Rectal smooth muscle tissue (tissue), 1 donor: ENCODE results near the gene ANKRD55.

Experiments used
- H3K27ac ChIP-seq: one replicate; pipeline ENCODE4 v1.7.0; 2013; ENCODE audit warnings: low read depth, low read length, inconsistent platforms
- H3K27me3 ChIP-seq: one replicate; pipeline ENCODE4 v1.7.0; 2013; ENCODE audit warnings: low read length; ENCODE audit not compliant: control insufficient read depth, insufficient read depth
- H3K36me3 ChIP-seq: one replicate; pipeline ENCODE4 v1.7.0; 2013; ENCODE audit warnings: low read length; ENCODE audit not compliant: control insufficient read depth, insufficient read depth
- H3K4me1 ChIP-seq: one replicate; pipeline ENCODE4 v1.7.0; 2013; ENCODE audit warnings: low read length; ENCODE audit not compliant: control insufficient read depth, insufficient read depth
- H3K4me3 ChIP-seq: one replicate; pipeline ENCODE4 v1.7.0; 2013; ENCODE audit warnings: low read length
- H3K9ac ChIP-seq: one replicate; pipeline ENCODE4 v1.7.0; 2013; ENCODE audit warnings: low read length

Gene ANKRD55

GRCh38 chr5:56099346-56099745 lies 133.8 kb downstream of the ANKRD55 start:
- Histone ChIP-seq H3K9ac (no peak overlapping the region), H3K36me3 (no peaks in the 10 kb centered on the region), H3K27ac (no peak overlapping the region), H3K27me3 (no peaks in the 10 kb centered on the region), H3K4me3 (no peak overlapping the region), H3K4me1 (no peaks in the 10 kb centered on the region)

DNA sequence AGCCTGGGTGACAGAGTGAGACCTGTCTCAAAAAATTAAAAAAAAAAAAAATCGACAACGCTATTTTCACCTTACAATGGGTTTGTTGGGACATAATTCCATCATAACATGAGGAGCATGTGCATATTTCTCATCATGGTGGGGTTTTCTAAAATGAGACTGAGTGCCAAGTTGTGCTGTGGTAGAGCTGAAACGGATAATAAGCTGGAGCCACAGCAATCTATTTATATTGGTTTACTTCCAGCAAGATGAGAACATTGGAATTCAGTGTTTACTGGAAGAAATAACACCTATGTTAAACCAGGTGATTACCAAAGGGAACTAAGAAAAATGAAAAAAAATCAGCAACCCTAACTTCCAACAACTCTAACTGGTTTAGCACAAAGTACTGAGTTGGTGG lies 136.1 kb downstream of the ANKRD55 start:
- Histone ChIP-seq H3K4me3 (no peak overlapping the region), H3K27ac (no peak overlapping the region), H3K36me3 (no peaks in the 10 kb centered on the region), H3K4me1 (no peaks in the 10 kb centered on the region), H3K27me3 (no peaks in the 10 kb centered on the region), H3K9ac (no peak overlapping the region)

GRCh38 chr5:56095579-56096102 lies 137.5 kb downstream of the ANKRD55 start:
- no peak overlapping the region for H3K27ac ChIP-seq
- no peak overlapping the region for H3K4me3 ChIP-seq
- H3K36me3 ChIP-seq: no peaks in the 10 kb centered on the region
- H3K27me3 ChIP-seq: no peaks in the 10 kb centered on the region
- no peak overlapping the region for H3K9ac ChIP-seq
- H3K4me1 ChIP-seq: no peaks in the 10 kb centered on the region

GRCh38 chr5:56094579-56095361 lies 138.4 kb downstream of the ANKRD55 start:
- Histone ChIP-seq H3K27me3 (no peaks in the 10 kb centered on the region), H3K36me3 (no peaks in the 10 kb centered on the region), H3K4me3 (no peak overlapping the region), H3K9ac (no peak overlapping the region), H3K4me1 (no peaks in the 10 kb centered on the region), H3K27ac (no peak overlapping the region)

DNA sequence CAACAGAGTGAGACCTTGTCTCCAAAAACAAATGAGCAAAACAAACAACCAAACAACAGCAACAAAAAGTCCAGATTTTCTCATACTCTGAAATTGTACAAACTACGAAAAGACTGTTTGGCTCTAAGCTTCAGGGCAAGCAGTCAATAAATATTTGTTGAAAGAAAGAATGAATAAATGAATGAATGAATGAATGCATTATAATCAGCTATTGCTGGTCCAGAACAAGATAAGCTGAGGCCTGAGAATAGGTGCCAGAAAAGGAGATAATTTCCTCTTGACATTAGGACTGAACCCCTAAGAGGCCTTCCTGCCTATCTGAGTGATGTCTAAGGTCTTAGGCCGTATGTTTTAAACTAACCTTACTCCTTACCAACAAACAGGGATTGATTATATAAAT lies 139.2 kb downstream of the ANKRD55 start:
- Histone ChIP-seq H3K27ac (no peak overlapping the region), H3K9ac (no peak overlapping the region), H3K36me3 (no peaks in the 10 kb centered on the region), H3K27me3 (no peaks in the 10 kb centered on the region), H3K4me1 (no peaks in the 10 kb centered on the region), H3K4me3 (no peak overlapping the region)

DNA sequence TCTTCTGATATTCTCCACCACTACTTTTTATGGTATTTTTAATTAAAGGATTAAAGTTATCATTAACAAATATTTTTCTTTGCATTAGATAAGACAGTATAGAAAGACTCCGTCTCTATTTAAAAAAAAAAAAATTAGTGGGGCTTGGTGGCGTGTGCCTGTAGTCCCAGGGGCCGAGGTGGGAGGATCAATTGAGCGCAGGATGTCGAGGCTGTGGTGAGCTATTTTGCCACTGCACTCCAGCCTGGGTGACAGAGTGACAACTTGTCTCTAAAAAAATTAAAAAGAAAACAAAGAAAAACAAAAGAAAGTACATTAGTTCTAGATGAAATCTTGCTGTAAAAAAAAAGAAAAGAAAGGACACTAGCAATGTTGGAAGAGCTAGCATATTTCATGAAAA lies 141.0 kb downstream of the ANKRD55 start:
- H3K4me3 ChIP-seq: no peak overlapping the region
- no peak overlapping the region for H3K27ac ChIP-seq
- no peaks in the 10 kb centered on the region for H3K4me1 ChIP-seq
- no peaks in the 10 kb centered on the region for H3K27me3 ChIP-seq
- no peaks in the 10 kb centered on the region for H3K36me3 ChIP-seq
- H3K9ac ChIP-seq: no peak overlapping the region

DNA sequence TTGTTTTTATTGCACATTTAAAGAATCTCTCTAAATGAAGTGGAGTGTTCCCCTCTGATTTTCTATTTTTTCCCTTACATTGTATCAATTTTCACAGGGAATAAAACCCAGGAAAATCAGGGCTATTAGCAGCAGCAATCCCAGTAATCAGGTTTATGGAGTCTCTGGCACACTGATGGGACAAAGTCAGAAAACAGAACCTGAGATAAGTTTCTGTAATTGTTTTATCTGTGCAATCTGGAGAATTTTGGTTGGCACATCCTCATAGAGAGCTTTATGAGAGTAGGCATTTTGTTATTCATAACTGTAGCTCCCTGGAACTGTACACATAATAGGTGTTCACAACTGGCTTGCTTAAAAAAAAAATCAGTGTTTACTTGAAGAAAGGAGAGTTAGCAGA lies 141.5 kb downstream of the ANKRD55 start:
- H3K4me1 ChIP-seq: no peaks in the 10 kb centered on the region
- H3K27ac ChIP-seq: no peak overlapping the region
- H3K4me3 ChIP-seq: no peak overlapping the region
- H3K27me3 ChIP-seq: no peaks in the 10 kb centered on the region
- H3K9ac ChIP-seq: no peak overlapping the region
- H3K36me3 ChIP-seq: no peaks in the 10 kb centered on the region

GRCh38 chr5:56090793-56091460 lies 142.2 kb downstream of the ANKRD55 start:
- Histone ChIP-seq H3K36me3 (no peaks in the 10 kb centered on the region), H3K27me3 (no peaks in the 10 kb centered on the region), H3K4me3 (no peak overlapping the region), H3K9ac (no peak overlapping the region), H3K27ac (no peak overlapping the region), H3K4me1 (no peaks in the 10 kb centered on the region)

DNA sequence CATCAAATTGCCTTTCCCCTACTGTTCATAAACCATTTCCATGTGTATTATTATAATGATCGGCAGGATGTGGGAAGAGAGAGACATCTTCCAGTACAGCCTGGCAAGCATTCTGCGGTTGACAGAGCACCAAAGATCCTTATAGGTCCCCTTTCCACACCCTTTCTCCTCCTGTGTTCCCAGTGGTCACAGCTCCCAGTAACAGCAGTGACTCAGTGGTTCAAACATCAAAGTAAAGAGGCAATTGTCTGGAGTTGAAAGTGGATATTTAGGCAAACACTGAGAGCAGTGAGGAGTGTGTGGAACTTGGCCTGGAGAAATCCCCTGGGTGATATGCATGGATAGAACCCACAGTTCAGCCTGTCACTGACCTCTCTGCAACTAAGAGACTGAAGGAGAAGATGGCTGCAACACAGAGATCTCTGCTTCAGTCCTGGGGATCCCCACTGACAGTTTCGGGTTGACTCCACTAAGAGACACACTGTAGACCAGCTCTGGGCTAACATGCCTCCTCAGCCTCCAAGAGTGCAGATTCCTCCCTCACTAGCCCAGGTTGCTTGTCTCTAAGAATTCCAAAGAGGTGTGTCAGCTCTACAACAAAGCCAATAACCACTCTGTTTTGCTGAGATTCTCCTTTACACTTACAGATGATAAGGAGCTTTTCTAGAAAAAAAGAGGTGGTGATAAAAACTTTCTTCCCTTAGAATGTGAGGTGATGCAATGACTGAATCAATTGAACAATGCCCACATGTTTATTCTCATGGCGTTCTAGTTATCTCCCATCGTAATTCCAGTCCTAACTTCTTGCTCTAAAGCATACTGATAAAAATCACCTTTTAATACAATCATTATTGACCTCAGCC lies 143.9 kb downstream of the ANKRD55 start:
- Histone ChIP-seq H3K4me3 (no peak overlapping the region), H3K9ac (no peak overlapping the region), H3K27me3 (no peaks in the 10 kb centered on the region), H3K27ac (no peak overlapping the region), H3K4me1 (no peaks in the 10 kb centered on the region), H3K36me3 (no peaks in the 10 kb centered on the region)

GRCh38 chr5:56088431-56088949 lies 144.6 kb downstream of the ANKRD55 start:
- Histone ChIP-seq H3K36me3 (no peaks in the 10 kb centered on the region), H3K4me3 (no peak overlapping the region), H3K27ac (no peak overlapping the region), H3K4me1 (no peaks in the 10 kb centered on the region), H3K9ac (no peak overlapping the region), H3K27me3 (no peaks in the 10 kb centered on the region)

DNA sequence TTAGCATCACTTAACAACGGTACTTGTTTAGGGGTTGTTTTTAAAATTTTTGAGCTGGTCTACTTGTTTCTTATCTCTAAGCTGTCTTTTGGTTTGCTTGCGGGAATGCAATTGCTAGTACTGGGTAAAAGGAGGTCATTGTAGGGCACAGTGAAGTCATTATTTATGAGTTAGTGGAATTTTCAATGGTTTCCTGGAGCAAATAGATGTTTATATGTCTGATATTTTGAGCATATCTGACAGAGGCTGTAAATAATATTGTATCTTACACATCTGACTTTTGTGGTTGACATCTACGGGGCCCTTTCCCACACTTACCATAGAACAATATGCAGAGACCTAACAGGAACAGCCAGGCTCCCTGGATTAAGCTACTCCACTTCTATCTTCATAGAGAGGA lies 147.9 kb downstream of the ANKRD55 start:
- Histone ChIP-seq H3K4me3 (no peak overlapping the region), H3K27ac (no peak overlapping the region), H3K9ac (no peak overlapping the region), H3K27me3 (no peaks in the 10 kb centered on the region), H3K36me3 (no peaks in the 10 kb centered on the region), H3K4me1 (no peaks in the 10 kb centered on the region)

DNA sequence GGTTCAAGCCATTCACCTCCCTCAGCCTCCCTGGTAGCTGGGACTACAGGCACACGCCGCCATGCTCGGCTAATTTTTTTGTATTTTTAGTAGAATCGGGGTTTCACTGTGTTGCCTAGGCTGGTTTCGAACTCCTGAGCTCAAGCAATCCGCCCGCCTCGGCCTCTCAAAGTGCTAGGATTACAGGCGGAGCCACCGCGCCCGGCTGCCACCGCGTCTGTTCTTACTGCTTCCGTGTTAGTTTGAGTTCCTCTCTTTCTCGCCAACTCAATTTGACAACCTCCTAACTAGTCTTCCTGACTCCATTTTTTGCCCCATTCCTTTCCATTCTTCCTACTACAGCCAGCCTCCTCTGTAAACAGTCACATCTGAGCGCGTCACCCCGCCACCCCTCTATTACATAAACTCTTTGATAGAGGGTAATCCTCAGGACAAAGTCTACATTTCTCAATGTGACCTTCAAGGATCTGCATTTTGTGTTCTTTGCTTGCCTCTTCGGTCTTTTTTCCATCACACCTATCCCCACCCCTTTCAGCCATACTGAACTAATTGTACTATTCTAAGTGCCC lies 149.8 kb downstream of the ANKRD55 start:
- no peaks in the 10 kb centered on the region for H3K27me3 ChIP-seq
- H3K9ac ChIP-seq: no peak overlapping the region
- no peak overlapping the region for H3K4me3 ChIP-seq
- H3K27ac ChIP-seq: no peak overlapping the region
- no peaks in the 10 kb centered on the region for H3K4me1 ChIP-seq
- H3K36me3 ChIP-seq: no peaks in the 10 kb centered on the region
